HG03066 (cell line): ENCODE data around the gene ADAMTSL4.
"Not testable (repeated sequence)": the region's sequence is repeated elsewhere in the genome, so short reads cannot be mapped to it uniquely, and the experiment has no call there.

ENCODE experiments used
- ATAC-seq: cut with Tn5 transposase; IDR thresholded peaks from one replicate; pipeline ENCODE4 v1.9.1; 2021; ENCODE audit warnings: low read depth; ENCODE audit not compliant: unreplicated experiment

ADAMTSL4 gene

GRCh38 chr1:150579945-150580642, 30.9 kb downstream of the ADAMTSL4 start:
- ATAC-seq: no peak

GRCh38 chr1:150580966-150581365, 31.8 kb downstream of the ADAMTSL4 start:
- not testable (repeated sequence) for ATAC-seq

GRCh38 chr1:150581437-150581836, 32.2 kb downstream of the ADAMTSL4 start:
- ATAC-seq: not testable (repeated sequence)

GRCh38 chr1:150581962-150582361, 32.8 kb downstream of the ADAMTSL4 start:
- ATAC-seq: not testable (repeated sequence)

- ATAC-seq: no peak
Measured at GRCh38 chr1:150582371-150582770, 33.2 kb downstream of the ADAMTSL4 start.

- no peak for ATAC-seq
Measured at GRCh38 chr1:150596095-150596892, 47.1 kb downstream of the ADAMTSL4 start.

- no peak for ATAC-seq
Measured at GRCh38 chr1:150596976-150597375, 47.8 kb downstream of the ADAMTSL4 start.

- not testable (repeated sequence) for ATAC-seq
Measured at GRCh38 chr1:150598346-150598745, 49.1 kb downstream of the ADAMTSL4 start.

GRCh38 chr1:150601540-150601939, 52.3 kb downstream of the ADAMTSL4 start:
- no peak for ATAC-seq

- ATAC-seq: not testable (repeated sequence)
Measured at GRCh38 chr1:150602372-150602771, 53.2 kb downstream of the ADAMTSL4 start.

- ATAC-seq: no peak
Measured at GRCh38 chr1:150603711-150604110, 54.5 kb downstream of the ADAMTSL4 start.

GRCh38 chr1:150604226-150604588, 55.0 kb downstream of the ADAMTSL4 start:
- no peak for ATAC-seq

- not testable (repeated sequence) for ATAC-seq
Measured at GRCh38 chr1:150605451-150605731, 56.2 kb downstream of the ADAMTSL4 start.

- ATAC-seq: no peak
Measured at GRCh38 chr1:150606463-150607142, 57.4 kb downstream of the ADAMTSL4 start.

- ATAC-seq: no peak
Measured at GRCh38 chr1:150609732-150610131, 60.5 kb downstream of the ADAMTSL4 start.
